HG02642 (cell line): ENCODE results near the gene PDE11A.
A peak's percentile ranks its signal among the peaks of the same experiment; 100 is the strongest.
"Not testable (repeated sequence)": the region's sequence is repeated elsewhere in the genome, so short reads cannot be mapped to it uniquely, and the experiment has no call there.

Experiments
- ATAC-seq: cut with Tn5 transposase; IDR thresholded peaks from one replicate; pipeline ENCODE4 v1.9.1; 2021; ENCODE audit warnings: mild to moderate bottlenecking; ENCODE audit not compliant: unreplicated experiment, poor library complexity

PDE11A gene

GRCh38 chr2:178012639-178013038 is 59.9 kb downstream of the PDE11A start:
- ATAC-seq = no peak

DNA sequence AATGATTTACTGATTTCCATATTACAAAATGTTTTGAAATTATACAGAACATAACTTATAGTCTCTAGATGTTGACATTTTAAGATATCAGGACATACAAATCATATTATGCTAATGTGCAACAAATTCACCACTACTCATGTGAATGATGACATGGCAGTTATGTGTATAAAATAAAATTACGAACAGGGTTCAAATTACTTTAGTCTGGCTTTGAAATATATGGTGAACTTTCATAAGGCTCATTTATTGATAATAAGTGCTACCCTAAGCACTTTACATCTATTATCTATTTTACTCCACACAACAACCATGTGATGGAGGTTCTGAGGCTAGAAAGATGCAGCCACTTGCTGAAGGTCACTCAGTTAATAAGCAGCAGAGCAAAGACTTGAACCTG is 62.8 kb downstream of the PDE11A start:
- no peak for ATAC-seq

DNA sequence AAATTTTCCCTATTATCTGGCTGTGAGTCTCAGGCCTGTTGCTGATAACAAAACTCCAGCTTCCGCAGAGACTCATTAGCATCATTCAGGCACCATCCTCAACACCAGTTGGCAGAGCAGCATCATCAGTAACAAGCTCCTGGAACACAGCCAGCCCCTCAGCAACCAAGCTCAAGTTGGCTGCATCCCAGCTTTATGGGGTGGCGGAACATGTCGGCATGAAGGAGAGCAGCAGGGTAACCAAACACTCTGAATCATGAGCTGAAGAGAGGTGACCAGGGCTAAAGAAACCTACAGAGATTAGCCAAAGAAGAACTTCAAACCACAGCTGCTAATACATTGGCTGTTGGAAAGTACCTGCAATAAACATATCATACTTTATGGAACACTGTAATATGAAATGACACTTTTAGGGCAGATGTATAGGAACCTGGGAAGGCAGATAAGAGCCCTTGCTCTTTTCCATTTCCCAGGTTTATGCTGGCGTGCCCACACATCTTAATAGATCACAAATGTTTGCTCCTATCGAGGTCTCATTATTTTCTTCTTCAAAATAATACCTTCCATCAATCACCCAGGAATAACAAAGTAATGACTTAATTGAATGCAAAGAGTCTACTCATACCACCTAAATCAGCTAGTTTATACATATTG is 63.8 kb downstream of the PDE11A start:
- no peak for ATAC-seq

- ATAC-seq = no peak
Measured at GRCh38 chr2:178006710-178007109, 65.9 kb downstream of the PDE11A start.

GRCh38 chr2:178005756-178006155 is 66.8 kb downstream of the PDE11A start:
- ATAC-seq = no peak

GRCh38 chr2:178002038-178002437 is 70.5 kb downstream of the PDE11A start:
- ATAC-seq = no peak

GRCh38 chr2:177998996-177999395 is 73.6 kb downstream of the PDE11A start:
- ATAC-seq = no peak

GRCh38 chr2:177998006-177998405 is 74.6 kb downstream of the PDE11A start:
- ATAC-seq = no peak

DNA sequence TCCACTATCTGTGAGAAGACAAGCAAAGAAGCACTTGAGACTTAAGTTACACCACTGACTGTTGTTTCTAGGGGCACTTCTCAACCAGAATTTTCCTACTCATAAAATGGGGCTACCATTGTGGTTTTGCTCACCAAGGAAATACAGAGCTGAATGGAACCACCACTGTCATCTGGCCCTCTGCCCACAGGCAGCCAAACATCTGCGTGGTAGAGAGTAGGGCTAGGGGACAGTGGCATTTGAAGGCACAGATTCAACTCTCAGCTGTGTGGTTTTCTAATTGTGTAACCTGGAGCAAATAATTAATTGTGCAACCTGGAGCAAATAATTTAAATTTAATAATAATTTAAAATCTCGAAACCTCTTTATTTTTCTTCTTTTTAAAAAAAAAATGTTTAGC is 79.6 kb downstream of the PDE11A start:
- no peak for ATAC-seq

DNA sequence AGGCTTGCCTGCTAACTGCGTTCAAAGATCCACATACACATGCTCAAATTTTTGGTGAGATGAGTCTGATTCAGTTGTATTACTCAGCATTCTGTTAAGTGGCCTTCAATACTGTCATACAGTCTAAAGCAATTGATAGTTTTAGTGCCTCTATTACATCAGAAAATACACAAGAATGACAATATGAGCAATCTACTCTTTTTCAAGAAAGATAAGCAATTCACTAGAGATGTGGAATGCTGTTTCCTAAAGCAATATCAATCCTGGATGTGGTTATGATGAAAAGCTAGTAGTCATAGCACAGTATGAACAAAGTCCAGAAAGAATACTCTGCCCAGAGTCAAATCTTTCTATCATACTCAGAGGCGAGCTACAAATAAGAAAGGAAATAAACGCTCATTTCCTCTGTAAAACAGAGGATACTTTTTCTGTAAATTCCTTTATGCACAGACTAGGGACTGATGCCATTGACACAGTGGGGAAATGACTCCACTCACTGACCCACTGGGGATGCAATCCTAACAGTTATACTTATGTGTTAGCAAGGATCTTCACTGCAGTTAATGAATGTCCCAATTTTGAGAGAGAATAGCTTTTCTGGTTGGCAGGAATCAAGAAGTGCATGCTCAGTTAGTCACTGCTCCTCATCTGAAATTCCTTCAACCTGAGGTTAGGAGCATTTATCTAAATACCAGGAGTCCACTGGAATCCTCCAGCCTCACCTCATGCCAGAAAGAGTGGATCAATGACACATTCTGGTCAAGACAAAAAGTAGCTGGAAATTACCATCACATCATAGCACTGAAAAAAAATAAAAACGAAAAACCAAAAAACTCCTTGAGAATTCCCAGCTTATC is 83.3 kb downstream of the PDE11A start:
- no peak for ATAC-seq

DNA sequence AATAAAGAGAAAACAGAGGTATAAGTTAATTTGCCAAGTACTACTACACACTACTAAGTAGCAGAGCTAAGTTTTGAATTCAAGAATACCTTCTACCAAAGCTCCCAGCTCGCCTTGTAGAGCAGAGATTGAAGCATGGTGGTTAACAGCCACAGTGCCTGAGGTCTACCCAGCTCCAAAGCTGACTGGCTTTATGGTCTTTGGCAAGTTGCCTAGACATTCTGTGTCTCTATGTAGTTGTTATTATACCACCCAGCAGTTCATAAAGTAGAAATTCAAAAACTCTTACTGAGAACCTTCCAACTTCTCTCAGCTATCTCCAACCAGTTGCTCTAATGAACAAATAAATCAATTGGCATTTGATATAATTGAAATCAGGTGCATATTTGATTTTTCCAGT is 87.8 kb downstream of the PDE11A start:
- no peak for ATAC-seq

GRCh38 chr2:177983183-177983788 is 89.3 kb downstream of the PDE11A start:
- ATAC-seq = peak; percentile 80

GRCh38 chr2:177972782-177973181 is 99.8 kb downstream of the PDE11A start:
- ATAC-seq = no peak

- ATAC-seq = no peak
Measured at GRCh38 chr2:177972123-177972522, 100.5 kb downstream of the PDE11A start.

DNA sequence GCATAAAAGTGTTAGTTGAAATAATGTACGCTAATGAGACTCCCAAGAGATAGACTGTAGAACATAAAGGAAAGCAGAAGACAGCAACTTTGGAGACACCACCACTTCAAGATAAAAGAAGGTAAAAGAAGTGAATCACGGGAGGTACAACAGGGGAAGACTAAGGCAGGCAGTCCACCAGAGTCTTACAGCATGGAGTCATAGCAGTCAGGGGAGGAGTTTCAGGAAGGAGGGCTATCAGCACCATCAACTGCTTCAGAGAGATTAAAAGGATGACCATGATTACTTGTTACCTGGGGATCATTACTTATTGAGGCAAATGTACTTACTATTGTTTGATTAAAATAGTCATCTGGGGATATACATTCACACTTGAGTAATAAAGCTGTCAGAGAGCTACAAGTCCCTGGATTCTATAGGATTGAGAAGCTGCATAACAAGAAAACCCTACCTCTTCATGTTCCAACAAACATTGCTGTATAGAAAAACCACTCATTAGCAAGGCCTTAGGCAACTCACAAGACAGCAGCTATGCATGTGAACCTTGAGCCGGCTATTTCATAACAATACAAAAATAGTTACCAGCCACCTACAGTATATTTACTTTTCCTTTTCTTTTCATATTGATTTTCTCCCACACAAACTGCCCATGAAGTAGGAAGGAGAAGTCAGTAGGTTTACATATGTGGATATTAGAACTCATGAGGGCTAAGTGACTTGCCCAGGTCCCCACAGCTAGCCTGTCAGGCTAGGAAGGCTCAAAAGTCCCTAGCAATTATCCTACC is 101.7 kb downstream of the PDE11A start:
- ATAC-seq = no peak

GRCh38 chr2:177964892-177965291 is 107.7 kb downstream of the PDE11A start:
- ATAC-seq = no peak

GRCh38 chr2:177952151-177952550 is 120.4 kb downstream of the PDE11A start:
- ATAC-seq = no peak

GRCh38 chr2:177947598-177947997 is 125.0 kb downstream of the PDE11A start:
- ATAC-seq = not testable (repeated sequence)

GRCh38 chr2:177944530-177944929 is 128.0 kb downstream of the PDE11A start:
- ATAC-seq = not testable (repeated sequence)

DNA sequence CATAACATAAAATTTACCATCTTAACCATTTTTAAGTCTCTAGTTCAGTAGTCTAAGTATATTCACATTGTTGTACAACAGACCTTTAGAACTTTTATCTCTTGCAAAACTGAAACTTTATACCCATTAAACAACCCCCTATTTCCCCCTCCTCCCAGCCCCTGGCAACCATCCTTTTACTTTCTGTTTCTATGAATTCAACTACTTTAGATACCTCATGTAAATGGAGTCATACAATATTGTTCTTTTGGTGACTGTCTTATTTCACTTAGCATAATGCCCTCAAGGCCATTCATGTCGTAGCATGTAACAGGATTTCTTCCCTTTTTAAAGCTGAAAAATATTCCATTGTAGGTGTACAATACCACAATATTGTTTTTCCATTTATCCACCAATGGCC is 129.8 kb downstream of the PDE11A start:
- no peak for ATAC-seq

- ATAC-seq = no peak
Measured at GRCh38 chr2:177939211-177939610, 133.4 kb downstream of the PDE11A start.
